GM12891 (cell line): Measurements from ENCODE around the gene SNCA.

Experiments
- PAX5 ChIP-seq: IDR thresholded peaks from 2 replicates; pipeline ENCODE4 v1.6.1; 2011; ENCODE audit warnings: low read length, moderate library complexity, mild to moderate bottlenecking; ENCODE audit not compliant: insufficient read depth, severe bottlenecking
- POLR2A ChIP-seq: IDR thresholded peaks from 2 replicates; pipeline ENCODE4 v1.6.1; 2011; ENCODE audit warnings: low read depth, low read length, control low read depth
- POLR2AphosphoS5 ChIP-seq: IDR thresholded peaks from 2 replicates; pipeline ENCODE4 v1.6.1; 2011; ENCODE audit warnings: low read depth, low read length, control low read depth
- SPI1 ChIP-seq: IDR thresholded peaks from 2 replicates; pipeline ENCODE4 v1.6.1; 2011; ENCODE audit warnings: low read depth, low read length, control low read depth
- TAF1 ChIP-seq: IDR thresholded peaks from 2 replicates; pipeline ENCODE4 v1.6.1; 2011; ENCODE audit warnings: low read depth, low read length, control low read depth

- no peak for TF ChIP-seq TAF1
- TF ChIP-seq POLR2A, result no peak
- TF ChIP-seq POLR2AphosphoS5, result no peak
- TF ChIP-seq PAX5, result no peak
- TF ChIP-seq SPI1, result no peak
These were observed 22.6 kb downstream of the SNCA start for GRCh38 chr4:89814362-89814761.
